K562 (cell line): ENCODE data around the gene TMEM108. TPM values are rescaled to one million over a fixed set of nuclear protein-coding genes. Genes with fewer than 3 reads are reported as not detected.

Source experiments
- ATAC-seq: fragments of 200-7000 bp; cut with Tn5 transposase; 3 replicates; pipeline ENCODE4 v1.9.1; 2020; ENCODE audit warnings: moderate library complexity
- BruUV-seq: library from RNA; stranded (reverse); fragments of 400-500 nt; replicated peaks from 2 replicates; lab custom pipeline; 2021; lab: Mats Ljungman, UMichigan
- CTCF ChIA-PET: fragments of 300-600 bp; formaldehyde crosslinking; extraction: SDS; loops from one replicate; lab custom pipeline; 2021; ENCODE audit warnings: low intra/inter-chr PET ratio; lab: Yijun Ruan, JAX
- POLR2A ChIA-PET: fragments of 300-600, 350-650 bp; sonication (Branson Sonifier 250); formaldehyde crosslinking; extraction: SDS; loops from one replicate; lab custom pipeline; 2021; ENCODE audit warnings: antibody characterized with exemption, inconsistent platforms; lab: Yijun Ruan, JAX
- DNase-seq, 4 experiments: peaks; one replicate each; pipeline versions ENCODE4 v3.0.0 to v3.0.0-alpha.2; 2011 to 2018; ENCODE audit warnings: low spot score in 3 of 4, mixed read lengths in 3 of 4; ENCODE audit errors: extremely low read depth in 1 of 4
- FAIRE-seq: peaks from 2 replicates; lab custom pipeline; 2011; peaks lifted over from hg19 to GRCh38; lab: Jason Lieb, UNC
- H2AFZ ChIP-seq: 2 replicates; pipeline ENCODE4 v1.6.0; 2011; ENCODE audit warnings: low read depth, low read length, control low read depth, inconsistent platforms
- H3K27ac ChIP-seq: fragments of 200-600 bp; 3 replicates; pipeline ENCODE4 v1.8.0; 2011; ENCODE audit warnings: low read depth, mild to moderate bottlenecking, control low read depth, inconsistent platforms, low read length, moderate library complexity, mixed read lengths; ENCODE audit errors: extremely low read depth
- H3K27me3 ChIP-seq, 2 experiments: fragments of 300-600 bp in 1 of 2; 2 replicates in 1 of 2; 3 replicates in 1 of 2; pipeline versions ENCODE4 v1.6.0 to v1.8.0; 2011; ENCODE audit warnings: inconsistent platforms in 2 of 2, low read length in 2 of 2, mild to moderate bottlenecking in 1 of 2, mixed read lengths in 1 of 2, moderate library complexity in 1 of 2; ENCODE audit not compliant: control insufficient read depth in 2 of 2, insufficient read depth in 2 of 2
- H3K36me3 ChIP-seq: fragments of 300-600 bp; 3 replicates; pipeline ENCODE4 v1.8.0; 2011; ENCODE audit warnings: mild to moderate bottlenecking, low read length, inconsistent platforms; ENCODE audit not compliant: control insufficient read depth, insufficient read depth
- H3K4me1 ChIP-seq, 2 experiments: fragments of 200-600 bp in 1 of 2; replicated peaks in 1 of 2; 2 replicates in 1 of 2; 3 replicates in 1 of 2; pipeline versions ENCODE4 v1.5.1 to v1.8.0; 2011; ENCODE audit warnings: inconsistent platforms in 2 of 2, low read length in 2 of 2, mild to moderate bottlenecking in 1 of 2, mixed read lengths in 1 of 2, moderate library complexity in 1 of 2; ENCODE audit not compliant: control insufficient read depth in 2 of 2, insufficient read depth in 2 of 2
- H3K4me2 ChIP-seq: 2 replicates; pipeline ENCODE4 v1.6.1; 2011; ENCODE audit warnings: low read length, control low read depth, inconsistent platforms, mixed read lengths; ENCODE audit not compliant: insufficient read depth
- H3K4me3 ChIP-seq: fragments of 200-600 bp; sonication (generic), shearing (Covaris generic); 2 replicates; pipeline ENCODE4 v1.5.1; 2016; ENCODE audit warnings: control low read depth, inconsistent platforms
- H3K79me2 ChIP-seq: fragments of 200-600 bp; 3 replicates; pipeline ENCODE4 v1.8.0; 2011; ENCODE audit warnings: low read length, inconsistent platforms; ENCODE audit not compliant: control insufficient read depth, insufficient read depth
- H3K9ac ChIP-seq, 2 experiments: 2 replicates each; pipeline versions ENCODE4 v1.6.0 to v1.6.1; 2011; ENCODE audit warnings: low read depth in 2 of 2, low read length in 2 of 2, control low read depth in 1 of 2, inconsistent platforms in 1 of 2, mild to moderate bottlenecking in 1 of 2, mixed read lengths in 1 of 2; ENCODE audit not compliant: insufficient read depth in 1 of 2
- H3K9me1 ChIP-seq: one replicate; pipeline ENCODE4 v1.6.0; 2011; ENCODE audit warnings: inconsistent platforms, mild to moderate bottlenecking, low read length, moderate library complexity; ENCODE audit not compliant: control insufficient read depth, insufficient read depth
- H3K9me3 ChIP-seq: replicated peaks from 2 replicates; pipeline ENCODE4 v1.5.1; 2011; ENCODE audit warnings: low read depth, low read length, inconsistent platforms; ENCODE audit not compliant: control insufficient read depth, insufficient read depth
- H4K20me1 ChIP-seq: replicated peaks from 2 replicates; pipeline ENCODE4 v1.6.1; 2011; ENCODE audit warnings: low read length, inconsistent platforms, mixed read lengths; ENCODE audit not compliant: control insufficient read depth, insufficient read depth
- ARNT ChIP-seq, 2 experiments: fragments of 450-650 bp; IDR thresholded peaks; 2 replicates each; pipeline ENCODE4 v1.6.1; 2016; ENCODE audit warnings: mild to moderate bottlenecking in 1 of 2
- MBD1 ChIP-seq: fragments of 250-450 bp; sonication (Bioruptor Pico); IDR thresholded peaks from 2 replicates; pipeline ENCODE4 v1.8.0; 2022; ENCODE audit warnings: inconsistent platforms
- NFE2L1 ChIP-seq: fragments of 450-650 bp; IDR thresholded peaks from 2 replicates; pipeline ENCODE4 v1.6.1; 2016; ENCODE audit warnings: missing genetic modification characterization, low read depth, mild to moderate bottlenecking, missing compliant biosample characterization, moderate library complexity, borderline replicate concordance
- RBM17 ChIP-seq: fragments of 200-400 bp; formaldehyde crosslinking; IDR thresholded peaks from 2 replicates; pipeline ENCODE4 v1.6.1; 2017; ENCODE audit warnings: low read depth, mild to moderate bottlenecking, low read length, borderline replicate concordance
- WGBS: fragments of 100-300 bp; shearing (Covaris generic); methylation state at CpG from one replicate; pipeline ENCODE4 v1.1.6; 2016; ENCODE audit warnings: low coverage, mixed read lengths; ENCODE audit not compliant: insufficient coverage; ENCODE audit errors: missing lambda C conversion rate; 5-methylcytosine and 5-hydroxymethylcytosine counted together
- in situ Hi-C: fragments of 300-500 bp; cut with MboI; formaldehyde crosslinking; loops from 4 replicates; pipeline ENCODE4 v1.15.0; 2018; ENCODE audit warnings: inconsistent platforms, mixed read lengths
- intact Hi-C: fragments of 100-400 bp; cut with micrococcal nuclease; formaldehyde crosslinking; loops from 2 replicates; pipeline ENCODE4 v1.14.2; 2022
- polyA plus RNA-seq, 8 experiments: library from polyadenylated mRNA; depleted of rRNA in 4 of 8; stranded (reverse) in 5 of 8; unstranded in 3 of 8; fragments of >200 nt; fragmentation: Nextera tagmentation in 2 of 8; fragmentation: Illumina TruSeq in 1 of 8; extraction: Ambion mirVana in 2 of 8; extraction: Trizol in 1 of 8; gene quantifications; 2 replicates each; pipeline versions ENCODE4 v1.2.1 to v1.2.3, GENCODE V29; 2011 to 2014; ENCODE audit warnings: inconsistent platforms in 1 of 8, missing spikeins in 1 of 8
- total RNA-seq, 7 experiments: library from RNA; depleted of rRNA in 6 of 7; stranded (reverse); fragments of >200 nt in 6 of 7; fragmentation: Illumina TruSeq in 2 of 7; extraction: Trizol in 2 of 7; gene quantifications; 2 replicates each; pipeline versions ENCODE4 v1.2.1 to v1.2.3, GENCODE V29; 2011 to 2021; ENCODE audit warnings: low replicate concordance in 1 of 7
- TF ChIP-seq, protein P1 (sequence below), 2 experiments: fragments of 450-650 bp in 1 of 2; sonication (generic) in 1 of 2; formaldehyde crosslinking in 1 of 2; IDR thresholded peaks in 1 of 2; conservative IDR thresholded peaks in 1 of 2; 2 replicates each; pipeline versions ENCODE4 v1.6.1 to v1.8.1; 2016 to 2023; ENCODE audit warnings: mild to moderate bottlenecking in 2 of 2, moderate library complexity in 2 of 2, inconsistent platforms in 1 of 2, missing genetic modification reagents in 1 of 2

TMEM108 gene
- total and polyA plus RNA-seq, 9 of the 15 experiments (the other 6 are each of a cell fraction or from before 2014, with no cell fraction given) = 0.65 to 11.1 (median 3.4) TPM

GRCh38 chr3:133401374-133402135 lies 363.4 kb downstream of the TMEM108 start:
- WGBS = 0% methylated on average over 2 of the region's 2 CpGs
- H4K20me1 ChIP-seq = no peaks in the 10 kb centered on the region
- no peaks in the 10 kb centered on the region; a peak in 1 of 5 replicates for H3K4me1 ChIP-seq
- peaks cover 0 to 8% of the 10 kb centered on the region in 2 experiments; a peak in 1 of 5 replicates for H3K27me3 ChIP-seq
- POLR2A ChIA-PET = no interaction called here
- TF ChIP-seq, protein P1, sequence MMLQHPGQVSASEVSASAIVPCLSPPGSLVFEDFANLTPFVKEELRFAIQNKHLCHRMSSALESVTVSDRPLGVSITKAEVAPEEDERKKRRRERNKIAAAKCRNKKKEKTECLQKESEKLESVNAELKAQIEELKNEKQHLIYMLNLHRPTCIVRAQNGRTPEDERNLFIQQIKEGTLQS (IDR thresholded peaks at IDR 0.05) = no peak
- TF ChIP-seq, protein P1 (CRISPR knock-in tag; conservative IDR thresholded peaks at IDR 0.05) = no peak
- no peak for TF ChIP-seq MBD1 (CRISPR knock-in tag)
- no peak for TF ChIP-seq ARNT (IDR thresholded peaks at IDR 0.05)
- no peak for TF ChIP-seq RBM17
- no peak for TF ChIP-seq NFE2L1
- TF ChIP-seq, all 486 proteins: peak for 0
- Histone ChIP-seq H3K27ac (no peak overlapping the region), H3K36me3 (no peaks in the 10 kb centered on the region), H2AFZ (no peak overlapping the region), H3K9me1 (no peaks in the 10 kb centered on the region), H3K79me2 (no peaks in the 10 kb centered on the region), H3K9me3 (no peaks in the 10 kb centered on the region), H3K9ac (no peak overlapping the region), H3K4me3 (no peak overlapping the region), H3K4me2 (no peak overlapping the region)
- no TSS peak for BruUV-seq
- no peak for DNase-seq
- in situ Hi-C loops = no loop called here
- intact Hi-C loops = no loop called here
- ATAC-seq = no peak
- FAIRE-seq = no peak
- CTCF ChIA-PET = no interaction called here
